Activated CD8-positive, alpha-beta memory T cell treated with anti-CD3 and anti-CD28 coated beads for 48 hours (primary cell): ENCODE results near the gene PCAT6.
A peak's percentile ranks its signal among the peaks of the same experiment; 100 is the strongest.
"Not testable (repeated sequence)": the region's sequence is repeated elsewhere in the genome, so short reads cannot be mapped to it uniquely, and the experiment has no call there.

ENCODE experiments used
- DNase-seq, 3 experiments: peaks; one replicate each; pipeline ENCODE4 v3.0.0-alpha.2; 2020; ENCODE audit warnings: low read depth in 2 of 3, low spot score in 2 of 3

PCAT6 gene

DNA sequence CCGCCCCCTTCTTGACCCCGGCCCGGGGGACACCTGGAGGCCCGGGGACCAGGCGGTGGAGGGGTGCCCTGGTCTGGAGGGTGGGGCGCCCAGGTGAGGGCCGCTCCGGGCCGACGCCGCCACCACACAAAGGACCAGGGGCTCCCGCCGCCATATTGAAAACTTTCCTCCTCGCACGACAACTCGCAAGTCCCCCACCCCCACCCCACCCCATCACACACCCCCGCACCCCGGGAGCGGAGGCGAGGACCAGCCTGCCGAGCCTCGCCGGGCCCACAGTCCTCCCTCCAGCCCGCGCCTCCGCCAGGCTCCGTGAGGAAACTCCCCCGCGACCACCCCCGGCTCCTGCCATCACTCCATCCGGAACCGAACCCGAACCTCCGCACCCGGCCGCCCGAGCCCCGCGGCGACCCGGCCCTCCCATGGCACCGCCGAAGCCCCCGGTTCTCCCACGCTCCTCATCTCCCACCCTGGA is 3.3 kb upstream of the PCAT6 start:
- DNase-seq, result peak in 2 of 3 experiments; percentile 11 to 16

DNA sequence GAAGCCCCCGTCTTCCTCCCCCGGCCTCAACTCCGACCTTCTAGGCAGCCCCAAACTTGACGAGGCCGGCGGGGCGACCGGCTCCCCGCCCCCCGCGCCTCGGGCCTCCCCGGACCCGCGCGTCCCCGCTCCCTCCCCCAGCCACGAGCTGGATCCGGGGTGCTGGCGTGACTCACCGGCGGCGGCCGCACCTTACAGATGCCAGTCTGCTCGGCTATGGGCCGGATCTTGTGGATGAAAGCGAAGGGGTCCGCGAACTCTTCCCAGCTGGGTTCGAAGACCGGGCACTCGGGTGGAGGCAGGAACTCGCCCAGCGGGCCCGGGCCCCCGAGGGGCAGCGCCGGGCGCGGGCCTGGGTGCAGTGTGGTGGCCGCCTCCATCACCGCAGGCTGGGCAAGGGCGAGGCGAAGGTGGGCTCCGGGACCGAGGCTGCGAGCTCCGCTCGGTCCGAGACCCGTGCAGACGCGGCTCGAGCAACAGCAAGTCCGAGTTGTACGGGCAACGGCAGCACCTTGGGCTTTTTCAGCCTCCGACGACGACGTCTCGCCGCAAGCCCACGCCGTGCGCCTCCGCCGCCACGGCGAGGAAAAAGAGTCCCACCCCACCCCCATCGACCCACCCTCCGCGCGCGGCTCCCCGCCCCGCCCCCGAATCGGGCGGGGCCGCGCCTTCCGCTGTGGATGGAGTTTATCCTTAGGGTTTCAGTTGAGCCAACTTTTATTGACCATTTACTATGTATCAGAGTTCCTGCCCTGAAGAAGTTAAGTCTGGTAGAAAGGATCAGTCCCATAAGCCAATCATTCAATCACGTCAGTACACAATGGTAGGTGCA is 2.6 kb upstream of the PCAT6 start, which contains the start of gene KDM5B:
KDM5B (minus strand) TSS at position 496 of the 832 bp plus-strand sequence; CDS start at position 380, 116 bp downstream.
- peak; percentile 35 to 45 (median 38) for DNase-seq

DNA sequence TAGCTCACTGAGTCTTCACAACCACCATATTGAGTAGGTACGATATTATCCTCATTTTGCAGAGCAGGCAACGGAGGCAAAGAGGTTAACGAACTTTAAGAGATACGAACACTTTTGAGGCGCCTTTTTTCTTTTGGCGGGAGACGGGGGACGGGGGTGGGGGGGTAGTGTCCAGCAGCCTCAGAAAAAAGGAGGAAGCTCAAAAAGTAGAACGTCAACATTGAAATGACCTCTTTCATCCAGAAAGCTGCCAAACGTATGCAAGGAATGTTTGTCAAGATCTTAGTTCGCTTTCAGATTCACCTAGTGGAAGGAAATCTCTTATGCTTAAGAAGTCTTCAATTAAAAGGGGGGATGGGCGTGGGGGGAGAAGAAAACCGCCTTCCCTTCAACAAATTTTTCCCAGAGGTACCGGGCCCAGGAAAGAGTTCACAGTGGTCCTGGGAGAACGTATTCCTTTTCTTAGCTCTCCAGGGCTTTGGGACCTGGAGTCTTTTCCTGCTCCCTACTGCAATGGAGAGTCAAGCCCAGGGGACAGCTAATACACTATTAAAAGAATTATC is 1.1 kb upstream of the PCAT6 start:
- DNase-seq, result no peak

DNA sequence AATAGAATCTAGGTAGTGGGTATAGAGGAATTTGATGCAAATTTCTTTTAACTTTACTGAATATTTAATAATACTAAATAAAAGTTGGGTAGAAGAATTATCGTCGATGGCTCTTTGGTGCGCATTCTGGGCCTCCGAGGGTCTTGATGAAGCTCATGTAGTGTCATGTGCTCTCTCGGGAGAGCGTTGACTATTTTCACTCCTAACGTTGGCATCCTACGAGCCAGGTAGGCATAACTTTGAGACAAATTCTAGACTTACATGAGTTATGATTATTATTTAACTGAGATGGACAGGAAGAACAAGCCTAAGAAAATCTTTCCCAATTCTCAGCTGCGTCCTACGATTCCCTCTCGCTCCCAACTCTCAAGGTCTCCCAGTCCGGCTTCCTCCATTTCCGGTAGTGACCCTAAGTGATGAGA is 550 bp upstream of the PCAT6 start:
- DNase-seq, result no peak

DNA sequence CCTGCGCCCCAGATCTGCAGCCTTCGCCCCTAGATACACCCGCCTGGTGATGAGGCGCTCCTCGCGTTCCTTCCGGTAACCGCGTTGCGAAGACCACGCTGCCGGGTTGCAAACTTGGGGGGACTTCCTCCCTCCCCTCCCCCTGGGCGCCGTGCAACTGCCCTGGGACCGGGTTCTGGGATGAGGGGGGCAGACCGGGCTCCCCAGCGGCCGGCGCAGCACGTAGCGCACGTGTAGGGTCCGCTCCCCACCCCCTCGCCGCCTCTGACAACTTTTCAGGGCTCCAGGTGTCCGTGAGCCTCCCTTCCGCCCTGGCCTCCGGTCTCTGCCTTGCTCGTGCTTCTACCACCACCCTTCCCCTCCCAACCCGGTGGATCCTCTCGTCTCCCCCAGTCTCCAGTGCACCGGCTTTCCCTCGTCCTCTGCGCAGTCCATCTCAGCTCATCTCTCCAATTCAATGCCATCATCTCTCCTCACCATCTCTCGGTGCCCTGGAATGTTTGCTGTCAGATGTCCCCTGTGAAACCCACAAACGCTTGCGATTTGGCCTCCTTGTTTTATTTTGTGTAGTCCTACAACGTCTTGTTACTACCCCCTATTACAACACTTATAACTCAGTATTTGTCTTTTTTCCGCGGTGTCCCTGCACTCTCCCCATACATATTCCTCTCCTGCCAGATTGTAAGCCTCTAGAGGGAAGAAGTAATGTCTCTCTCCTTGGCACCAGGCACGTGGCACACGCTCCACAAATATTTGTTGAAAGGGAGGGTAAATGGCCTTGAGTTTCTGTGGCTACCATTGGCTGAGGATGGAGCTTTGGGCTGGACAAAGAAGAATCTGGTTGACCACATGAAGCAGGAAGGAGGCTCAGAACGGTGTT is 782 bp downstream of the PCAT6 start:
- DNase-seq, result peak in 1 of 3 experiments; percentile 20

DNA sequence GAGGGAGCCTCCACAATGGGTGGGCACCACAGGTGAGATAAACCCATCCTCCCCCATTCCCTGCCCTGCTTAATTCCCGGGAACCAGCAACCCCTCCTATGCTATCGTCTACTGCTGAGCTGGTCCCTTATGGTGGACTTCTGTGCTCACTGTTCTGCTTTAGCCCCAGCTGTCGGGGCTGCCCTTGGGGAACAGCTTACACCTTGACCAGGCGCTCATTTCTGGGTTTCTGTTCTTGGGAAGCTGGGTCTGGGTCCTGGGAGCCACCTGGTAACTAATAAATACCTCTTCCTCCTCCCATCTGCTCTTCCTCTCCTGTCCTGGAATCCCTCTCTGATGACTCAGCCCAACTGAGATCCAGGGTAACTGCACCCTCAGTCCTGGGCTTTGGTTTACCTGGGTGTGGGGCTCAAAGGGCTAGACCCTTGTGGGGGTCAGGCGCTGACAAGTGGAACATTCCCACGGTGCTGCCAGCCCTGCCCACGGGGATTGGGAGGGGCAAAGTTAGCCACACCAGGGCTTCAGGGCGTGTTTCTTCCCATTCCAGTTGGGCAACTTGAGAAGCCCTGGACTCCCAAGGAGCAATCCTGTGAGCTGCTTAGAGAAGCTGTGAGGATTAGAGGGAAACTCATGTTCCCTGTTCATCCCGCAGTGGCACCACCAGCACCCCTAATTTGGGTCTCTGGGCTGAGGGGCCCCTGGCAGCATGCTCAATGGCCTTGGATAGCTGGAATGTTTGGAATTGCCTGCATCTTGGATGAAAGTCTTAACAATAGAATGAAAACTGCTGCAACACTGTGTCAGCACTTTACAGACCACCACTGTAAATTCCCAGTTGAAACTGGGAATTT is 1.6 kb downstream of the PCAT6 start:
- no peak for DNase-seq

DNA sequence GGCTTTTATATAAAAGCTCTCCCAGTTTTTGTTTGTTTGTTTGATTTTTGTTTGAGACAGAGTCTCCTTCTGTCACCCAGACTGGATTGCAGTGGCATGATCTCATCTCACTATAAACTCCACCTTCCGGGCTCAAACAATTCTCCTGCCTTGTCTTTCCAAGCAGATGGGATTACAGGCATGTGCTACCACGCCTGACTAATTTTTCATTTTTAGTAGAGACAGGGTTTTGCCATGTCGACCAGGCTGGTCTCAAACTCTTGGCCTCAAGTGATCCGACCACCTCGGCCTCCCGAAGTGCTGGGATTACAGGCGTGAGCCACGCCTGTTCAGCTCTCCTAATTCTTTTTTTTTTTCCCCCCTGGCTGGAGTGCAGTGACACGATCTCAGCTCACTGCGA is 4.4 kb downstream of the PCAT6 start:
- DNase-seq, result no peak

DNA sequence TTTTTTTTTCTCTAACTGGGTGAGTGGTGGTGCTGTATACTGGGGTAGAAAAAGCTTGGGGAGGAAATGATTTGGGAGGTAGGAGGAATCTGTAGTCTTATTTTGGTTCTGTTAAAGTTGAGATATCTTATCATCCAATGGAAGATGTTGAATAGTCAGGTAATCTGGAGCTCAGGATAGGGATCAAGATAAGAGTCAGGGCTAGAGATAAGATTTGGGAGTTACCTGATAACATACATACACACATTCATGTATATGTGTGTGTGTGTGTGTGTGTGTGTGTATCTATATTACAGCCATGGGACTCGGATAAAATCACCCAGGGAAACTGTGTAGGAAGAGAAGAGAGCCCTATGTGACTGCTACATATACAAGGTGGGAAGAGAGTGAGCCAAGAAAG is 8.1 kb downstream of the PCAT6 start:
- DNase-seq, result no peak

DNA sequence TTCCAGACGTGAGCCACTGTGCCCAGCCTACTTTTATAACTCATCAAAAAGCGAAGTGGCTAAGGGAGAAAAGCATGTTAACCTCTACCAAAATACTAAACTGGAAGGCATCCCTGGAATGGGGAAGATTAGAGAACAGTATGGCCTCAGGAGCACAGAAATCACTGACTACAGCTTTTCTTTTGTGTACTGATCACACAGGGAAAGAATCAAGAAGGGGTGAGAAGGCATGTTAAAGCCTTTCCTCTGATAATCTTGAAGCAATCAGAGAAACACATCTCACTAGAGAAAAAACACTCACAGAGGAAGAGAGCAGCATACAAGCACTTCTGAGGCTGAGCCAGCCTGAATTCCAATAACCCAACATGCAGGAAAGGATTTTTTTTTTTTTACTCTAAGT is 10.7 kb downstream of the PCAT6 start:
- DNase-seq, result no peak

DNA sequence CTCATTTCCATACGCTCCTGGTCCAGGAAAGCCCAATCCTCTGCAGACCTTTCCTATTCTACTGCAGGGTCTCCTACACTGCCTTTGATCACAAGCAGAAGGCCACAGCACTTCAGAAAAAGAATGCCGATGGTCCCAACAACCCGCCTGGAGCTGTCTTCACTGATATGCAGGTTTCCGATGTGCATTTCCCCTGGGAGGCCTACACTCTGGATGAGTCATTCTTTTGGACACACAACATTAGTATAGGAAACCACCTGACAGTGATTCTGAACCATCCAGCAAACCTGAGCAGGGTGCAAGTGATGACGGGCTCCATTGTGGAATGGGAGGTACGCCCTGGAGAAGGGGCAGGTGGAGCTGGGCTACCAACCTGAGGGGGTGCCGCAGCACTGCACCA is 15.0 kb downstream of the PCAT6 start:
- no peak for DNase-seq

DNA sequence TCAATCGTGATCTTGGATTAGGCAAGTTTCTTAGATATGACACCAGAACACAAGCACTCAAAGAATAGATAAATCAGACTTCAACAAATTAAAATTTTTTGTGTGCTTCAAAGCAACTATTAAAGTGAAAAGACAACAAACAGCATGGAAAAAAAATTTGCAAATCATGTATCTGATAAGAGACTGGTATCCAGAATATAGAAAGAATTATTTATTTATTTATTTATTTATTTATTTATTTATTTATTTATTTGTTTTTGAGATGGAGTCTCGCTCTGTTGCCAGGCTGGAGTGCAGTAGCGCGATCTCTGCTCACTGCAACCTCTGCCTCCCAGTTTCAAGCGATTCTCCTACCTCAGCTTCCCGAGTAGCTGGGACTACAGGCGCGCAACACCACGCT is 18.5 kb downstream of the PCAT6 start:
- not testable (repeated sequence) for DNase-seq

DNA sequence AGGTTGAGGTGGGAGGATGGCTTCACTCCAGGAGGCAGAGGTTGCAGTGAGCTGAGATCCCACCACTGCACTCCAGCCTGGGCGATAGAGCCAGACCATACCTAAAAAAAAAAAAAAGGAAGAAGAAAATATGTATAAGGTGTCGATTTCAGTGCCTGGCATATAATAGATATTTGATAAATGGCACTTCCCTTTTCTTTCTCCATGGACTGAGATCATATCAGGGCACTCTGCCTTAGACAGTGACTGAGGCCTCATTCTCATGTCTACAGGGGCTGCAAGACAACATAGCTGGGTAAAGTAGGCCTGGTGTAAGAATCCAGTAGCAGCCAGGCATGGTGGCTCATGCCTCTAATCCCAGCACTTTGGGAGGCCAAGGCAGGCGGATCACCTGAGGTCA is 21.2 kb downstream of the PCAT6 start:
- DNase-seq, result no peak

DNA sequence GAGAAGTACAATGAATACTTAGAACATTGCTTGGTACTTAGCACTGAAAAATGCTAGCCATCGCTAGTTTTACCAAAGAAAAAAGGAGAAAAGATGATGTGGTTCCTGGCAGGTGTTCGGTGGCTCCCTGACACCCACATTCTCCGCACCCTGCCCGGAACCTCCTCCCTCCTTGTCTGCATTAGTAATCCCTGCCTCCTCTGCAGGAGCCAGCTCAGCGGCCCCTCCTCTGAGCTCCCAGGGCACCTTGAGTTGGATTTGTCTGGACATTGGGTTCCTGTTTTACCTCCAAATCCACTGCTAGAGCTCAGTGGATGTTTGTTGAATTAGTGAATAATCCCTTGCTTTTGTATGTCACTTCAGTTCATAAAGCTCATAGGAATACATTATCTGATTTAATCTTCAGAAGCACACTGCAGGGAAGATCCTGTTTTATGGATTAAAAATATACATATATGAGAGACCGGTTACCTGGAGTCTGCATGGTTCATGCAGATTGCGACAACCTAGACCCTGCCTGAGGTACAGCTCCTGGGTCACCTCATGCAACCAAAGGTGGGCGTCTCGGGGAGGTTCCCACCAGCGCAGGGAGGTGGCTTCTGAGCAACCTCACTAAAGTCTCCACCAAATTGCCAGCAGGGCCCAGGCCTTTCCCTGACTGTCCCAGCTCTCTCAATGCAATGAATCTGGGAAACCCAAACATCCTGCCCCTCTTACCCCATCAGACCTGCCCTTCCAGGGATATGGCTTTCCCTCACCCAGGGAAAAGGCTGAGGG is 24.2 kb downstream of the PCAT6 start:
- DNase-seq, result no peak

DNA sequence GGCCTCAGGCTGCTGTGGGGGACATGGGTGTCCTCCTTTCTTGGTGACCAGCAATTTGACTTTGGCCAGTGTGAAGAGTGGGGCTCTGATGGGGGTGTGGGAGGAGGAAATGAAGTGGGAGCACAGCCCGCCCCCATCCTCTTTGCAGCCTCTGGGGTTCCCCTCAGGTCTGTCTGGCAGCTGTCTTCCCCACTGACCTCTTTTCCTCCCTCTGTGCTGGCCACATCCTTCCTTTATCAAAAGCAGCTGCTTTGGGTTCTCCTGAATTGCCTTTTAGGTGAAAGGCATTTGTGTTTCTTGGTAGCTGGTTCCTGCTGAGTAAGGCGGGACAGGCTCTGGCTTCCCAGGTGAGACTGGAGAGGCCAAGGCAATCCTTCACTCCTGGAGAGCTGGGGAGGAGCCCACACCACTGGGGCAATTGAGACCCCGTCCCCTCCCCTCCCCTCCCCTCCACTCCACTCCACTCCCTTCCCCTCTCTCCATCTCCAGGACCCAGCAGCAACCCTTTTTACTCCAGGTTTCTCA is 24.9 kb downstream of the PCAT6 start:
- DNase-seq, result no peak

DNA sequence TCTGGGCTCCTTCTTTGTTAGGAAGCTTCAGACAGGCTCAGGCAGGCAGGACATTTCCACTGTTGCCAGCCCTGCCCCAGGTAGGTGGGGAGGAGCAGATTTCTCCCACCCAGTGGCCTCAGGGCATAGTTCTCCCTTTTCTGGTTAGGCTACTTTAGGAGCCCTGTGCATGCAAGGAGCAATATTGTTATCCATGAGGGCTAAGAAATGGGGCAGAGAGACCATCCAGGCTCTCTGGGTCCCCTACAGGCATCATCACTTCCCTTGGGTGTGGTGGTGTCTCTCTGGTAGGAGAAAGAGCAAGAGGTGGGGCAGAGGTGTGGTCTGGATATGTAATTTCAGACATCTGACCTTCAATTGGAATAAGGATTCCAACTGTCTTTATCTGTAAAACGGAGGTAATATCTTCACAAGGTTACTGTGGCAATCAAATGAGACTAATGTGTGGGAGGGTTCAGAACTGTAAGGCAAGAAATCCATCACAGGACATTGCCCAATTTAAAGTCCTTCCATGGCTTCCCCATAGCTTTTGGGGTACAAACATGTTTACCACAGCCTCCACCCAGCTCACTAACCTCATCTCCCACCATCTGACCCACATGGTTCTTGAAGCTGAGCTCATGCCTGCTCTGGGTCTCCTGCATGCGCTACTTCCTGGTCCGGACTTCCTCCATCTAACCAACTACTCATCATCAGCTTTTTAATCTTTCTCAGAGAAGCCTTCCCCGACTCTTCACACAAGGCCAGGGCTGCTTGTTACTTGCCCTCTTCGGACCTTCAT is 26.1 kb downstream of the PCAT6 start:
- no peak for DNase-seq

DNA sequence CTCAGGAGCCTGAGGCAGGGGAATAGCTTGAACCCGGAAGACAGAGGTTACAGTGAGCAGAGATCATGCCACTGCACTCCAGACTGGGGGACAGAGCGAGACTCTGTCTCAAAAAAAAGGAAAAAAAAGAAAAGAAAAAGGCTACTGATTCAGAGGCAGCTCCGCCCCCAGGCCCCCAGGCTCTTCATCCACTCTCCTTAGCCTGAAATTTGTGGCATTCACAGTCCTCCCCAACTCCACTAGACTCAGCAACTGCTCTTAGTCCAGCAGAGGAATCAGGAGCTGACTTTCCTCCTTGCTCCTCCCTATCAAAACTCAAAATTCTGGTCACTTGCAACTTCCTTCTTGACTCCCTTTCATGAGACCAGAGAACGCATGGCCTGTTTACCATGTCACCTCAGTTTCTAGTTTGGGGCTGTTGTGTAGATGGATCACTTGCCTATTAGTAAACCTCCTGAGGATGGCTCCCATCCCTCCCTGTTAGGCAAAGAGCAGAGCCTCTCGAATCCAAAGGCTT is 27.1 kb downstream of the PCAT6 start:
- no peak for DNase-seq

DNA sequence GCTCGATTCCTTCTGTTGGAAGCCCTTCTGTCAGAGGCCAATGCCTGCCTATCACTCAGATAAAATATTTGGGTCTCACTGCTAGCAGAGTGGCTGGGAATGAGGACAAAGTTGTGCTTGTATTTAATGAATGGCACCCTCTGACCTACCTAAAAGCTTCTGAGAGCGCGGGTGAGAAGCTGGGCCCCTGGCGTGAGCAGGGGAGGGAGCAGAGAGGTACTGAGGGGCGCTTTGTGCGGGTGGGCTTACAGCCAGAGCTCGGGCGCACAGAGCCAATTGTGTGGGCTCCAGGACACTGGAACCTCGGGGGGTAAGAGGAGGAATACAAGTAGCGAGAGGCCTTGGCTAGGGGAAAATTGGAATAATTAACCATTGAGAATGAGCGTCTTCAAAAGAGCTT is 32.3 kb downstream of the PCAT6 start:
- DNase-seq, result no peak

DNA sequence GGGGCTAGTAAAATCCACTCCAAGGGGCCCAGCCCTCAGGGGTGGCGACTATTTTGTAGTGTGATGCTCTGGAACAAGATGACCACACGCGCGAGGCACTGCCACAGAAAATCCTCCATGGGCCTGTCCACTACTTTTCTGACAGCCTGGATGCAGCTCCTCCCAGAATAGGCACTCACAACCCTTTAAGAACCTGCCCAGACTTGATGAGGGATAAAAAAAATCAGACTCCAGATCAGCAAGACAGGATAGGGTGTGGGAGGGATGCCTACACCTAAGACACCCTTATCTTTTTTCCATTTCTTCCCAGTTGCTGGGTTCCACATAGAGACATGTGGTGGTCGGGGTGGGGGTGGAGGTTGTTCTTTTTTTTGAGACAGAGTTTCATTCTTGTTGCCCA is 33.5 kb downstream of the PCAT6 start:
- DNase-seq, result no peak

DNA sequence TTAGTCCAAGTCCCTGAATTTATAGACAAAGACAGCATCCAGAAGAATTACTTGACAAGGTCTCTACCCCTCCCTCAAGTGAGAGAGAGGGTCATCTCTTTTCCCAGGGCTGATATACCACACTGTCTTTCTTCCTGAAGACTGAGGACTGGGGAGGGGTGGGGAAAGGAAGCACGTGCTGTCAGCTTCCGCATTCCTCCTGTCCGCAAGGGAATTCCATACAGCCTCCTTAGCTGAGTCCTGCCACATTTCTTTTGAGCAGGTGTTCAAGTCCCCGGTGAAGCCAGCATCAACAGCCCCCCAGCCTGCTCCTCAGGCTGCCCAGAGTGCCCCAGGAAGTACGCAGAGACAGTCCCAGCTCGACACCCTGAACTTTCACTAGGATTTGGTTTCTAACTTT is 34.2 kb downstream of the PCAT6 start:
- DNase-seq, result no peak
